ENCODE measurements around the gene ZNF445. TPM values are rescaled to one million over a fixed set of nuclear protein-coding genes. Genes with fewer than 3 reads are reported as not detected.

The ZNF445 gene
- total RNA-seq = 10 to 100 TPM; 11.5 to 14.6 TPM

DNA sequence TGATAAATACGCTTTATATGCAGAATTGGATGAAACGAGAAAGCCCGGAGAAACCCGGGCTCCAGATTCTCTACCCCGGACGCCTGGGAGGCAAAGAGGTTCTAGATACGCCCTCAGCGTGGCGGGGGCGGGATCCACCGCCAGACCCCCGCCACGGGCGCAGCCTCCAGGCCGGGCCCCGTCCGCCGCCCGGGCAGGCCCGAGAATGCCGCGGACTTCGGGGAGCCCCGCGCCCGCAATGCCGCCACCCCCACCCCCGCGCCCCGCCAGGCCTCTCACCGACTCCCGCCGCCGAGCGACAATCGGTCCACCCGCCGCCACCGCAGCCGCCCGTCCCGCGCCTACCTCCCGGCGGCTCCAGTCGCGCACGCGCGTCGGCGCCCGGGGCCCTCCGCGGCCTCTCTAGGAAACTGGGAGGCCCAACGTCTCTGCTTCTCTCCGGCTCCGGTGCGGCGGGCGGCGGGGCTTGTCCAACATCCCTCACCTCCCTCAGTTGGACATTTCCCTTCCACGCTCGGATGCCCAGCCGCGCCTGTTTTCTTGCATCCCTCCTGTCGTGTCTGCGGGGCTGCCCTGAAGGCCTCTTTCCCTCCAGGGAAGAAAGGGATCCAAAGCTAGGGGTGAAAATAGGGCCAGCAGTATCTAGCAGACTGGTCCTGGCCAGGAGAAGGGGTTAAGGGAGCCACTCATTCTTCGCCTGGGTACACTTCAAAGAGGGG lies at the start of gene ZNF445:
ZNF445 (minus strand) TSS at position 359 of the 719 bp plus-strand sequence. CDS start 22,121 bp downstream, outside the sequence.
- H3K4me3 ChIP-seq = peak within 1 kb of the TSS; percentile 78
- DNase-seq = peak; percentile 80
- intact Hi-C loops (cut with DNase I) = no loop called here
- peak within 1 kb of the TSS; percentile 59 to 68 for H3K9ac ChIP-seq (ENCODE audit: low read depth in 2 of 2, low read length in 2 of 2)
- H3K27ac ChIP-seq = peak within 1 kb of the TSS; percentile 58
- H3K36me3 ChIP-seq = no peaks in the 10 kb centered on the region
- H3K27me3 ChIP-seq = no peaks in the 10 kb centered on the region
- H3K4me1 ChIP-seq = peaks cover 8% of the 10 kb centered on the region
- TF ChIP-seq, protein P1, sequence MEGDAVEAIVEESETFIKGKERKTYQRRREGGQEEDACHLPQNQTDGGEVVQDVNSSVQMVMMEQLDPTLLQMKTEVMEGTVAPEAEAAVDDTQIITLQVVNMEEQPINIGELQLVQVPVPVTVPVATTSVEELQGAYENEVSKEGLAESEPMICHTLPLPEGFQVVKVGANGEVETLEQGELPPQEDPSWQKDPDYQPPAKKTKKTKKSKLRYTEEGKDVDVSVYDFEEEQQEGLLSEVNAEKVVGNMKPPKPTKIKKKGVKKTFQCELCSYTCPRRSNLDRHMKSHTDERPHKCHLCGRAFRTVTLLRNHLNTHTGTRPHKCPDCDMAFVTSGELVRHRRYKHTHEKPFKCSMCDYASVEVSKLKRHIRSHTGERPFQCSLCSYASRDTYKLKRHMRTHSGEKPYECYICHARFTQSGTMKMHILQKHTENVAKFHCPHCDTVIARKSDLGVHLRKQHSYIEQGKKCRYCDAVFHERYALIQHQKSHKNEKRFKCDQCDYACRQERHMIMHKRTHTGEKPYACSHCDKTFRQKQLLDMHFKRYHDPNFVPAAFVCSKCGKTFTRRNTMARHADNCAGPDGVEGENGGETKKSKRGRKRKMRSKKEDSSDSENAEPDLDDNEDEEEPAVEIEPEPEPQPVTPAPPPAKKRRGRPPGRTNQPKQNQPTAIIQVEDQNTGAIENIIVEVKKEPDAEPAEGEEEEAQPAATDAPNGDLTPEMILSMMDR (IDR thresholded peaks at IDR 0.05) = no peak
- H3K9me3 ChIP-seq = no peaks in the 10 kb centered on the region

DNA sequence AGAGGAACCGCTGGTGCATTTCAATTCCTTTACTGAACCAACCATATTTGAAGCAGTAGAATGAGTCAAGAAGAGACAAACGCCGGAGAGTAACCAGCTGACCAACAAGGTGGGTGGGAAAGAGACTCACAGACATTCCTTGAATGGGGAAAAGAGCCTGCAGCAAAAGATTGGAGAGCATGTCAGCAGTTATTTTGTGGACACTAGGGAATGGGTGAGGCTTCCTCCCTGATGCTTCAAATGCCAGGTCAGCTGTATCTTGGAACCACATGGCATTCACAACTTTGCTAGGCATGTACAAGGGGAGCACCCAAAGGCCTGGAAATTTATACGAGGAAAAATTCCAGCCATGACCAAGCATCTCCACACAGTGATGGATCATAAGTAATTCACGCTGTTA lies 47.6 kb upstream of the ZNF445 start:
- no peak overlapping the region for H3K4me3 ChIP-seq
- H3K36me3 ChIP-seq = no peaks in the 10 kb centered on the region
- no peaks in the 10 kb centered on the region for H3K9me3 ChIP-seq
- no peak for DNase-seq
- H3K4me1 ChIP-seq = no peaks in the 10 kb centered on the region
- no peak overlapping the region for H3K9ac ChIP-seq (ENCODE audit: low read depth in 2 of 2, low read length in 2 of 2)
- H3K27ac ChIP-seq = no peak overlapping the region
- intact Hi-C loops (cut with DNase I) = no loop called here
- no peaks in the 10 kb centered on the region for H3K27me3 ChIP-seq
- TF ChIP-seq, protein P1 (IDR thresholded peaks at IDR 0.05) = no peak

- TF ChIP-seq, protein P1 (IDR thresholded peaks at IDR 0.05) = no peak
- DNase-seq = no peak
- no peaks in the 10 kb centered on the region for H3K36me3 ChIP-seq
- H3K4me3 ChIP-seq = no peak overlapping the region
- no peak overlapping the region for H3K27ac ChIP-seq
- H3K9me3 ChIP-seq = no peaks in the 10 kb centered on the region
- no peaks in the 10 kb centered on the region for H3K27me3 ChIP-seq
- H3K9ac ChIP-seq (ENCODE audit: low read depth in 2 of 2, low read length in 2 of 2) = no peak overlapping the region
- H3K4me1 ChIP-seq = no peaks in the 10 kb centered on the region
- intact Hi-C loops (cut with DNase I) = no loop called here
These were observed 45.0 kb upstream of the ZNF445 start for GRCh38 chr3:44522494-44522933.

DNA sequence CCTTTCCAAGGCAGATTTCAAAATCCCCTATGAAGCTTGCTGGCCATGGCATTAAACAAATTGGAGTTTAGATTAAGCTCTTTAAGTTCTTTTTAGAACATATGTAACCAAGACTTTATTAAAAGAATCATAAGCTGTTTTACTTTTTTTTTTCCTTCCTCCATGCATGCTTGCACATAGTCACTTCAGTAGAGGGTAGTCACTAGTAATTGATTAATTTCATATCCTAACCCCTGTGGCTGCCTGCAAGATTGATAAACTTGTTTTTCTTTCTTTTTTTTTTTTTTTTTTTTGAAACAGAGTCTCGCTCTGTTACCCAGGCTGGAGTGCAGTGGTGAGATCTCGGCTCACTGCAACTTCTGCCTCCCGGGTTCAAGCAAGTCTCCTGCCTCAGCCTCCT lies 44.3 kb upstream of the ZNF445 start:
- H3K4me3 ChIP-seq = no peak overlapping the region
- no peak overlapping the region for H3K9ac ChIP-seq (ENCODE audit: low read depth in 2 of 2, low read length in 2 of 2)
- TF ChIP-seq, protein P1 (IDR thresholded peaks at IDR 0.05) = no peak
- H3K36me3 ChIP-seq = no peaks in the 10 kb centered on the region
- H3K9me3 ChIP-seq = no peaks in the 10 kb centered on the region
- no peak overlapping the region for H3K27ac ChIP-seq
- intact Hi-C loops (cut with DNase I) = no loop called here
- no peaks in the 10 kb centered on the region for H3K4me1 ChIP-seq
- H3K27me3 ChIP-seq = no peaks in the 10 kb centered on the region
- no peak for DNase-seq

GRCh38 chr3:44518782-44519156 lies 41.3 kb upstream of the ZNF445 start:
- Histone ChIP-seq H3K36me3 (no peaks in the 10 kb centered on the region), H3K4me1 (no peaks in the 10 kb centered on the region), H3K27me3 (no peaks in the 10 kb centered on the region), H3K9me3 (no peaks in the 10 kb centered on the region), H3K4me3 (no peak overlapping the region), H3K27ac (no peak overlapping the region), H3K9ac (ENCODE audit: low read depth in 2 of 2, low read length in 2 of 2) (no peak overlapping the region)
- TF ChIP-seq, protein P1 (IDR thresholded peaks at IDR 0.05) = no peak
- no peak for DNase-seq
- intact Hi-C loops (cut with DNase I) = loop anchor here (10.0 kb wide), 1 partner anchor 184 kb away; the partner anchor contains the start of gene TCAIM
